Stimulated activated CD4-positive, alpha-beta T cell treated with anti-CD3 and anti-CD28 coated beads, Interleukin-12 subunit alpha, Interleukin-12 subunit beta, amount 100 ng/mL, for 4 hours (primary cell): ENCODE data around the gene EEIG1.

Source experiments
- DNase-seq: peaks from one replicate; pipeline ENCODE4 v3.0.0-alpha.2; 2020

The EEIG1 gene

DNA sequence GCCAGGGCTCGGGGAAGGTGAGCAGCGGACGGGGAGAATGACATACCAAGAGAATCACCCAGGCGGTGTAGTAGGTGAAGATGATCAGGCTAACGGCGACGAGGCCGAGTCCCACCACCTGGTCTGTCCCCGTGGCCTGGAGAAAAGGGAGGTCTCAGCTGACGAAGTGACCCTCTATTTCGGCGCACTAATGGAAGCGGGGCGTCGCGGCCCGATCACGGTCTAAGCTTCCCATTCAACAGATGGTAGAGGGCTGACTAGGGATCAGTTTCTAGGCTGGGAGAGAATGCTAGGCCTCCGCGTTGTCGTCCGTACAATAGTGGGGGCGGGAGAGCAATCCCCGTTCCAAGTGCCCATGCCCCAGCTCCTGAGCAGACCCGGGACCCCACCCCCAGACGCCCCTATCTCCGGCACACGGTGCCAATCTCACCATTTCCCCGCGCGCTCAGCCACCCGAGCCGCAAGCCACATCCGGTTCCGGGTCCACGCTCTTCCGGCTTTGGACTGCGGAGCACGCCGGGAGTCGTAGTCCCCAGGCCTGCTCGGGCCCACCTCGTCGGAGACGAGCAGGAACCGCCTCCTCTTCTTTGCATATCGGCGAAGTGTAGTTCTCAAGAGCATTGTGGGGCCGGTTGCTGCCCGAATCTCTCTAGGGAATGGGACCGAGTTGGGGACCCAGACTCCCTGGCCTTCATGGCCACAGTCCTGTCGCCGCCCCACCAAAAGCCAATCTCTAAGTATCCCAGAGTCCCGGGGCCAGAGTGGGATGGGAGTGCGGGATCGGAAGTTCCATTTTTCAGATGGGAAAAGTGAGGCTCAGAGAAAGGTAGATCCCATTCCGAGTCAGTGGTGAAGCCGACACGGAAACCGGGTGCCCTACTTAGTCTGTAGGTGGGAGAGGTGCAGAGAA, 43.1 kb downstream of the EEIG1 start, which contains the start of gene DPM2:
TSS of gene DPM2 (minus strand) at position 467 of the 910 bp plus-strand sequence. CDS start at position 433, 34 bp downstream.
- DNase-seq = peak; percentile 79

DNA sequence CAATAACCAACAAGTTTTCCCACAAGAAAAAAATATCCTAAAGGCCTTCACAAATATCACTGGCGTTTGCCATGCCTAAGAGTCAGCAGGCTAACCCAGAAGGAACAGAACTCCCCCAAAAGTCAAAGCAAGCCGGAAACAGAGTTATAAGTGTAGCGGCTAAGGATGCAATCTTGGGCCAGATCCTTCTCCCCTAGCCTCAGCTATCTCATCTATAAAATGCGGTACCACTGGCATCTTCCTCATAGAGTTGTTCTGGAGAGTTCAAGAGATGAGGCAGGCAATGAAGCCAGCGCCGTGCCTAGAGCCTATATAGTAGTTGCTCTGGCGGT, 43.8 kb downstream of the EEIG1 start:
- no peak for DNase-seq

DNA sequence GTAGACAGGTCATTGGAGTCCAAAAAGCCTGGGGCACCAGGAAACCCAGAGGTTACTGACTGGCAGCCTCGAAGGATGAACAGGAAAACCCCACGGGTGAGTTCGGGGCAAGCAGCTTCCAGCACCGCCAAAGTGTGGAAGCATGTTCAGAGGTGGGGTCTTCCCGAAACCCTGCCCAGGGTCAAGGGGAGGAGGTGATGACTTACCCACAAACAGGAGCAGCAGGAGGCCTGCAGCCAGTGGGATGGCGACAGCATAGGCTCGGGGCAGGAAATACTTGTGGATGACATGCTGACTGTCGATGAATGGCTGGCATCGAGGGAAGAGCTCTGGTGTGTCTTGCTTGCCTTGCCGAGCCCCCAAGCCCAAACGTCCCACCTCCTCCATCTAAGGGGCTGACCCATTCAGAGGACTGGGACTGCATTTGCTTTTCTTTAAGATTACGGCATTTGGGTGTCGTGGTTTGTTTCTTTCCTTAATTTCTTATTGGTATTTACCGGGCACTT, 44.4 kb downstream of the EEIG1 start:
- no peak for DNase-seq

DNA sequence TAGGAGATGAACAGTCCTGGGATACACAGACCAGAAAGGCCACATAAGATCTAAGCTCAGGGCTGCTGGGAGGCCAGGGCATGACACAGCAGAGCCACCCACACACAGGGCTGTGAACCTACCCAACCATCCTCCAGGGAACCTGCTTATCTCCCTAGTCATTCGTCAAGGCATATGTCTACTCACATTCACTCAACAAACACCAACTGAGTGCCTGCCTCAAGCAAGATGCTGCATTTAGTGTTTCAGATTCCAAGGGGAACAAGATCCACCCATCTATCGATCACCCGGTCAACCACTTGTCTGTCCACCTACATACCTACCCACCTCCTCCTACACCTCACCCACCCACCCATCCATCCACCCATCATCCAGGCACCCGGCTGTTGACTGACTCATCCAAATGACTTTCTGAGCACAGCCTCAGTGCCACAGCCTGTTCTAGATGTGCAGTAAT, 45.0 kb downstream of the EEIG1 start:
- no peak for DNase-seq

DNA sequence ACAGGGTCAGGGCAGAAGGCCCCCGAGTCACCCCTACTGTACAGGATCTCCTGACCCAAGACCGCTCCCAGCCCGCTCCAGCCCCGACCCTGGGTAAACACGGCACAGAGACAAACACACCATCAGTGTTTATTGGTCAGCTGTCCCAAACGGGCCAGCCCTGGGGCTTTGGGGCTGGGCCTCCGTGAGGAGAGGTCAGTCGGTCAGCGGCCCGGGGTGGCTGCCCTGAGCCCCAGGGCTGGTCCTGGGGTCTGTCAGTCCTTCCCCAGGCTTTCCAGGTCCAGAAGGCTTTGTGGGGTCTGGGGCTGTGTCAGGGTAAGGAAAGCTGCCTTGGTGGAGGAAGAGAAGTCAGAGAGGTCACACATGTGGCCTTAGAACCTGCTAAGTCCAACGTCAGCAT, 45.8 kb downstream of the EEIG1 start:
- DNase-seq = no peak

DNA sequence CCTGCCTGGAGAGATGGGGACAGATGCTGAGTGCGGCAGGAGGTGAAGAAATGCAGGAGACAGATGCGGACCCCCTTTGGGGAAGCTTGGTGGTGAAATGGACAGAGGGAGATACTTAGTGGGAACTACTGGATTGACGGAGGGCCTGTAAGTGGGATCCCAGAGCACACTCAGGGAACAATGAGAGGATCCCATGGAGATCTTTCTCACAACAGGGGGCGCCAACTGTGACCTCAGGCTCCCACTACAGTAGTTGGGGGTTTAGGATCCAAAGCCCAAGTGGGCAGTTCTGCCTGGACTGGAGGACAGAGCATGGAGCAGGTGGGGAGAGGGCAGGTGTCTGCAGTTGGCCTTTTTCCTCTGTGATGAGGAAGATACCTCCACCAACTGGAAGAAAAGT, 46.5 kb downstream of the EEIG1 start:
- DNase-seq = no peak

DNA sequence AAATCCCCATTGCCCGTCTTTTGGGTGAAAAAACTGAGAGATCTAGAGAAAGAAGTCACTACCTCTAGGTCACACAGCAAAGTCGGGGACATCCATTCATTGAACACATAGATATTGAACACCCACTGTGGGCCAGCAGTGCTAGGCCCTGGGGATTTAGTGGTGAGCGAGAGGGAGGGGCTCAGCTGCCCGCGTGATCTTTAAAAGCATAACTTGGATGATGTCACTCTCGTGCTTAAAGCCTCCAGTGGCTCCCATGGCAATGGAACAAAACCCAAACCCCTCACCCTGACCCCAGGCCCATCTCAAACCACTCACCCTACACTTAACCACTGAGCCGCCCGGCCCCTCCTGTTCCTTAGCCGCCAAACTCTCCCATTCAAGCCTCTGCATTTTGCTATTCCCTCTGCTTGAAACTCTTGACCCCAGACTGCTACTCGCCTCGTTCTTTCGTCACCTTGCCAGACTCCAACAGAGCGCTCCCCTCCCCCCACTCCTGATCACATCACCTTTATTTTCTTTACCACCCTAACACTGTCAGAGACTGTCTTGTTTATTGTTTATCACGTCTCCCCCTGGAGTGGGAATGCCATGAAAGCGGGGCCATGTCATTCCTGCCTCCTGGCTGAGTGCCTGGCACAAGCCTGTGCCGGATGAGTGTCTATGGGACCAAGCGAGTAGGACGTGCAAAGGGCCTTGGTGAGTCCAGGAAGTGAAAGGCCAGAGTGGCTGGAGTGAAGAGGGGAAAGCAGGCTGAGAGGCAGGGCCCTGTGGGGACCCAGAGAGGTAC, 49.5 kb downstream of the EEIG1 start:
- DNase-seq = no peak
